Measurements from ENCODE around the gene MGARP. TPM values are rescaled to one million over a fixed set of nuclear protein-coding genes. Genes with fewer than 3 reads are reported as not detected.

Gene MGARP
- total and polyA plus RNA-seq, 9 of the 15 experiments (the other 6 are each of a cell fraction or from before 2014, with no cell fraction given): 0.11 to 0.45 (median 0.23) TPM; not detected in 4

DNA sequence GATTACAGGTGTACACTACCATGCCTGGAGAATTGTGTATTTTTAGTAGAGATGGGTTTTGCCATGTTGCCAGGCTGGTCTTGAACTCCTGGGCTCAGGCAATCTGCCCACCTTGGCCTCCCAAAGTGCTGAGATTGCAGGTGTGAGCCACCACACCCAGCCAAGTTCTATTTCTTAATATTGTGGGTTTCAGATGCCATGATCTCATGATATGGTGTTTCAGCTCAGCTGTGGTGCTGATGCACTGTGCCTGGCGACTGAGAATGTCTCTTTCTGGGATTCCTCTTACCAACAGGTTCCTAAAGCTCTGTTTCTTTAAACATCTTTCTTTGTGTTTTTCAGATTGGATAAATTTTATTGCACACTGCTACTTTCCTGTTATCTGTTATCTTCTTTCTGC is 39.5 kb upstream of the MGARP start:
- peaks cover 10% of the 10 kb centered on the region; the same call in 1 of the 2 replicates for H3K9me3 ChIP-seq (replicated peaks; ENCODE audit: control insufficient read depth, insufficient read depth, low read depth, low read length)
- no peak for TF ChIP-seq EP400 (IDR thresholded peaks at IDR 0.05)
- no peak for TF ChIP-seq TBP (optimal IDR thresholded peaks at IDR 0.05; ENCODE audit: low read depth, low read length)
- no peak for TF ChIP-seq ZNF212 (CRISPR knock-in tag; IDR thresholded peaks at IDR 0.05)
- CTCF ChIA-PET (ENCODE audit: low intra/inter-chr PET ratio): no interaction called here
- no peak for DNase-seq (ENCODE audit: extremely low read depth in 1 of 4, low spot score in 3 of 4)
- FAIRE-seq: no peak
- H3K4me1 ChIP-seq (replicated peaks in 1 of 2; ENCODE audit: control insufficient read depth in 2 of 2, insufficient read depth in 2 of 2, low read length in 2 of 2): peaks cover 8 to 14% of the 10 kb centered on the region in 2 experiments; a peak in 3 of 5 replicates
- in situ Hi-C loops (cut with MboI) (no loop called here), intact Hi-C loops (cut with micrococcal nuclease) (no loop called here)
- H3K36me3 ChIP-seq (ENCODE audit: control insufficient read depth, insufficient read depth, low read length): peaks cover 22% of the 10 kb centered on the region; the same call in 2 of the 3 replicates
- ATAC-seq: no peak
- H3K27me3 ChIP-seq (ENCODE audit: control insufficient read depth in 2 of 2, insufficient read depth in 2 of 2, low read length in 2 of 2): no peaks in the 10 kb centered on the region
- H3K4me3 ChIP-seq: no peak overlapping the region
- no peak overlapping the region for H3K27ac ChIP-seq (ENCODE audit: extremely low read depth, low read depth, low read length)
- H3K9me1 ChIP-seq (ENCODE audit: control insufficient read depth, insufficient read depth, low read length): no peaks in the 10 kb centered on the region
- H4K20me1 ChIP-seq (replicated peaks; ENCODE audit: control insufficient read depth, insufficient read depth, low read length): no peaks in the 10 kb centered on the region; the same call in 1 of the 2 replicates
- WGBS (ENCODE audit: insufficient coverage, low coverage, missing lambda C conversion rate): 92% methylated on average over 1 of the region's 1 CpG
- H2AFZ ChIP-seq (ENCODE audit: low read depth, low read length): no peak overlapping the region
- no peak overlapping the region for H3K4me2 ChIP-seq (ENCODE audit: insufficient read depth, low read length)
- H3K9ac ChIP-seq (ENCODE audit: insufficient read depth in 1 of 2, low read depth in 2 of 2, low read length in 2 of 2): no peak overlapping the region
- BruUV-seq (replicated peaks): no TSS peak
- POLR2A ChIA-PET: interaction anchor here (1.2 kb wide), 1 partner anchor 9 kb away, joined by 3 read pairs; no protein-coding TSS in a partner anchor
- H3K79me2 ChIP-seq (ENCODE audit: control insufficient read depth, insufficient read depth, low read length): peaks cover 100% of the 10 kb centered on the region

DNA sequence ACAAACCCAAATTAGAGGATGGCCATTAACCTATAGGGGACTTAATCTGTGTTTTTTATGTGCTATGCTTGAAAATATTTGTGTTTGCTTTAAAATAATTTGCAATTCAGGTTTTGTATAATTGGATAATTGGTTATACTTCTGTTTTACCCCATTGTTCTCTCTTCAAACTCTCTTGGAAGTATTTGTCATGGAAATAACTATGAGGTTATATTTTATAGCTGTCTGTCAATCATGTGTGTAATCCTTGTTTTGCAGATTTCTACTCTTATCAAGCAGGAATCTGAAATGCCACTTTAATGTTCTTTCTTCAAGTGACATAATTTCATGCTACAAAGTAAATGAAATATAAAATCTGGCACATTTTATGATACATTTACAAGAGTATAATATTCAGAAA is 37.6 kb upstream of the MGARP start:
- FAIRE-seq: no peak
- CTCF ChIA-PET (ENCODE audit: low intra/inter-chr PET ratio): no interaction called here
- no peak for ATAC-seq

More for the DNA sequence above, 37.6 kb upstream of the MGARP start:
- Histone ChIP-seq H3K36me3 (ENCODE audit: control insufficient read depth, insufficient read depth, low read length) (peaks cover 31% of the 10 kb centered on the region), H4K20me1 (replicated peaks; ENCODE audit: control insufficient read depth, insufficient read depth, low read length) (no peaks in the 10 kb centered on the region; the same call in 1 of the 2 replicates), H3K4me2 (ENCODE audit: insufficient read depth, low read length) (no peak overlapping the region), H3K4me3 (no peak overlapping the region), H3K9ac (ENCODE audit: insufficient read depth in 1 of 2, low read depth in 2 of 2, low read length in 2 of 2) (no peak overlapping the region), H3K9me1 (ENCODE audit: control insufficient read depth, insufficient read depth, low read length) (no peaks in the 10 kb centered on the region), H3K9me3 (replicated peaks; ENCODE audit: control insufficient read depth, insufficient read depth, low read depth, low read length) (peaks cover 10% of the 10 kb centered on the region; the same call in 1 of the 2 replicates), H3K27me3 (ENCODE audit: control insufficient read depth in 2 of 2, insufficient read depth in 2 of 2, low read length in 2 of 2) (no peaks in the 10 kb centered on the region), H2AFZ (ENCODE audit: low read depth, low read length) (no peak overlapping the region), H3K4me1 (replicated peaks in 1 of 2; ENCODE audit: control insufficient read depth in 2 of 2, insufficient read depth in 2 of 2, low read length in 2 of 2) (peaks cover 11 to 12% of the 10 kb centered on the region in 2 experiments; a peak in 4 of 5 replicates), H3K27ac (ENCODE audit: extremely low read depth, low read depth, low read length) (no peak overlapping the region), H3K79me2 (ENCODE audit: control insufficient read depth, insufficient read depth, low read length) (peaks cover 100% of the 10 kb centered on the region)
- POLR2A ChIA-PET: no interaction called here
- BruUV-seq (replicated peaks): no TSS peak
- TF ChIP-seq, protein P1, sequence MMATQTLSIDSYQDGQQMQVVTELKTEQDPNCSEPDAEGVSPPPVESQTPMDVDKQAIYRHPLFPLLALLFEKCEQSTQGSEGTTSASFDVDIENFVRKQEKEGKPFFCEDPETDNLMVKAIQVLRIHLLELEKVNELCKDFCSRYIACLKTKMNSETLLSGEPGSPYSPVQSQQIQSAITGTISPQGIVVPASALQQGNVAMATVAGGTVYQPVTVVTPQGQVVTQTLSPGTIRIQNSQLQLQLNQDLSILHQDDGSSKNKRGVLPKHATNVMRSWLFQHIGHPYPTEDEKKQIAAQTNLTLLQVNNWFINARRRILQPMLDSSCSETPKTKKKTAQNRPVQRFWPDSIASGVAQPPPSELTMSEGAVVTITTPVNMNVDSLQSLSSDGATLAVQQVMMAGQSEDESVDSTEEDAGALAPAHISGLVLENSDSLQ (IDR thresholded peaks at IDR 0.05): peak; percentile 77
- TF ChIP-seq, protein P2, sequence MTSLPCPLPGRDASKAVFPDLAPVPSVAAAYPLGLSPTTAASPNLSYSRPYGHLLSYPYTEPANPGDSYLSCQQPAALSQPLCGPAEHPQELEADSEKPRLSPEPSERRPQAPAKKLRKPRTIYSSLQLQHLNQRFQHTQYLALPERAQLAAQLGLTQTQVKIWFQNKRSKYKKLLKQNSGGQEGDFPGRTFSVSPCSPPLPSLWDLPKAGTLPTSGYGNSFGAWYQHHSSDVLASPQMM (CRISPR knock-in tag; IDR thresholded peaks at IDR 0.05): no peak
- TF ChIP-seq PML (IDR thresholded peaks at IDR 0.05; ENCODE audit: low read length): no peak
- in situ Hi-C loops (cut with MboI) (no loop called here), intact Hi-C loops (cut with micrococcal nuclease) (no loop called here)
- no peak for DNase-seq (ENCODE audit: extremely low read depth in 1 of 4, low spot score in 3 of 4)

Data from K562 (cell line).